Activated CD4-positive, alpha-beta T cell treated with anti-CD3 and anti-CD28 coated beads, Interleukin-2, Interleukin-6, amounts not matched to agents 100 ng/mL and 50 ng/mL, durations not matched to agents 16 hours and 8 hours (primary cell): ENCODE data around the gene KRTAP10-9.

Experiments
- DNase-seq: peaks from one replicate; pipeline ENCODE4 v3.0.0-alpha.2; 2020

The KRTAP10-9 gene

DNA sequence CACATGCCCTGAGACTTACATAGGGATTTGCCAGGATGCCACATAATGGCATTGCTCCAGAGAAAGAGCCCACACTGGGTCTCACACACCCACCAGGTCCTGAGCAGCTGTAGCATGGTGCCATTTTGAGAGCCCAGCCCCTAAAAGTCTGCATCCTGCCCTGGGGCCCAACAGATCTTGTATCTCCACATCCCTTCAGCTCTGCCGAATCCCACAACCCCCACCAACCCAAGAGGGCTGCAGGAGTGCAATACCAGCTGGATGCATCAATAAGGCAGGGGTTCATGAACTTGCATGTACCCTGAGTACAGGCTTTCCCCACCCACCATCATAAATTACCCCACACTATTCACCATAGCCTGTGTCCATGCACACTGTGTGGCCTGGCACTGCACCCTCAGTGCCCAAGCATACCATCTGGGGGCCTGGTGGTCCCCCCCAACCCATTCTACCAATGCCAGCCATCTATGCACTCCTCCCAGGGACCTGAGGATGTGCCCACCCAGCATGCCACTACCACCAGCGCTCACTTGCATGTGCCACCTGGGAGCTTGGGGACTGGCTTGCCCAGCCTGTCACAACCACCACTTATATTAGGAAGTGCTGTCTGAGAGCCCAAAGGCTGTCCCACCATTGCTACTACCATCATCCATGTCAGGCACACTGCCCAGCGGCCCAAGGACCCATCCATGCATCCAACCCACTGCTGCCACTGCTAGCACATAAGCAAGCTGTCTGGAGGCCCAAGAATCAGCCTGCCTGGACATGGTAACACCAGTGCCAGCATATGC, 43.9 kb downstream of the KRTAP10-9 start:
- no peak for DNase-seq

DNA sequence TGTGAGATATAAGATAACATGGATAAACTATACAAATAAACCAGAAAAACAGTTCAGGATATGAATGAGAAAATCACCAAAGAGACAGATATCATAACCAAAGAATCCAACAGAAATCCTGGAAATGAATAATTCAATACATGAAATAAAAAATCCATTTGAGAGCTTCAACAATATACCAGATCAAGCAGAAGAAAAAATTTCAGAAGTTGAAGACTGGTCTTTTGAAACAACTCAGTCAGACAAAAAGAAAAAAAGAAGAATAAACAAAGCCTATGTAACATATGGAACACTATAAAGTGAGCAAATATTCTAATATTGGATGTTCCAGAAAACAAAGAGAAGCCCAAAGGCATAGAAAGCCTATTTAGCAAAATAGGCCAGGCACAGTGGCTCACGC, 45.0 kb downstream of the KRTAP10-9 start:
- DNase-seq, result no peak

DNA sequence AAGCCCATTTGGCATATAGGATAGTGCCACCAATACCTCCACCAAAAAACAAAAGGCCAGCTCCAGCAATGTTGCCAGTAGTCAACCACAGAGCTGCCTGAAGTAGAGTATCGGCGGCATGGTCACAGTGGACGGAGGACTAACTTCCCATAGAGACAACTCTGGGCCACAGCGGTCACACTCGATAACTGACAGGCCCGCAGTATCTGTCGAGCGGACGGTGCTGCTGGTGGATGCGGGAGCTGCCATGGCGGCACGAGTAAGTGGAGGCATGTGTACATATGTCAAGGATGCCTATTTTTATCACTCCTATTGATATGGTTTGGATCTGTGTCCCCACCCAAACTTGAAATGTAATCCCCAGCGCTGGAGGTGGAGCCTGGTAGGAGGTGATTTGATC, 51.0 kb downstream of the KRTAP10-9 start:
- DNase-seq, result no peak
